GM12878 (cell line): Measurements from ENCODE around the gene NUP214. TPM values are rescaled to one million over a fixed set of nuclear protein-coding genes. Genes with fewer than 3 reads are reported as not detected.
A peak's percentile ranks its signal among the peaks of the same experiment; 100 is the strongest.

Experiments
- ATAC-seq: fragments of 200-7000 bp; cut with Tn5 transposase; 3 replicates; pipeline ENCODE4 v1.9.1; 2020; ENCODE audit warnings: mild to moderate bottlenecking, moderate library complexity
- BruUV-seq: library from RNA; stranded (reverse); fragments of 400-500 nt; replicated peaks from 2 replicates; lab custom pipeline; 2021; lab: Mats Ljungman, UMichigan
- CTCF ChIA-PET: fragments of 300-600 bp; sonication (Branson Sonifier 250); formaldehyde crosslinking; extraction: SDS; loops from one replicate; lab custom pipeline; 2021; ENCODE audit warnings: inconsistent platforms; lab: Yijun Ruan, JAX
- POLR2A ChIA-PET: fragments of 350-600 bp; formaldehyde crosslinking; extraction: SDS; loops from one replicate; lab custom pipeline; 2021; ENCODE audit warnings: inconsistent platforms; lab: Charles Lee
- RAD21 ChIA-PET: fragments of 300-600 bp; sonication (Branson Sonifier 250); formaldehyde crosslinking; loops from one replicate; lab custom pipeline; 2023; ENCODE audit warnings: antibody characterized with exemption; ENCODE audit not compliant: unreplicated experiment; lab: Charles Lee
- SMC1A ChIA-PET: fragments of 300-600 bp; sonication (Branson Sonifier 250); formaldehyde crosslinking; loops from one replicate; lab custom pipeline; 2023; ENCODE audit not compliant: unreplicated experiment, uncharacterized antibody; lab: Charles Lee
- DNase-seq: peaks from one replicate; pipeline ENCODE4 v3.0.0-alpha.2; 2011; ENCODE audit warnings: low read depth, low spot score
- FAIRE-seq: peaks from 3 replicates; lab custom pipeline; 2011; peaks lifted over from hg19 to GRCh38; lab: Jason Lieb, UNC
- H2AFZ ChIP-seq: 2 replicates; pipeline ENCODE4 v1.6.0; 2011; ENCODE audit warnings: low read depth, low read length, control low read depth; ENCODE audit not compliant: control insufficient read depth
- H3K27ac ChIP-seq: 2 replicates; pipeline ENCODE4 v1.5.1; 2011; ENCODE audit warnings: control low read depth; ENCODE audit not compliant: control insufficient read depth, insufficient read depth
- H3K27me3 ChIP-seq, 2 experiments: replicated peaks in 1 of 2; 2 replicates each; pipeline versions ENCODE4 v1.6.0 to v1.6.1; 2011; ENCODE audit warnings: low read length in 1 of 2; ENCODE audit not compliant: control insufficient read depth in 2 of 2, insufficient read depth in 2 of 2
- H3K36me3 ChIP-seq, 2 experiments: 2 replicates each; pipeline ENCODE4 v1.5.1; 2011; ENCODE audit warnings: low read length in 1 of 2; ENCODE audit not compliant: control insufficient read depth in 2 of 2, insufficient read depth in 2 of 2
- H3K4me1 ChIP-seq: 2 replicates; pipeline ENCODE4 v1.6.1; 2011; ENCODE audit warnings: mild to moderate bottlenecking, low read length, moderate library complexity, mixed read lengths; ENCODE audit not compliant: control insufficient read depth, insufficient read depth
- H3K4me2 ChIP-seq: 2 replicates; pipeline ENCODE4 v1.6.0; 2011; ENCODE audit warnings: control low read depth; ENCODE audit not compliant: control insufficient read depth, insufficient read depth
- H3K4me3 ChIP-seq: fragments of 200-600 bp; sonication (generic); 2 replicates; pipeline ENCODE4 v1.5.1; 2016
- H3K79me2 ChIP-seq: 2 replicates; pipeline ENCODE4 v1.6.0; 2011; ENCODE audit warnings: low read length; ENCODE audit not compliant: control insufficient read depth, insufficient read depth
- H3K9ac ChIP-seq: 2 replicates; pipeline ENCODE4 v1.8.0; 2011; ENCODE audit warnings: low read length, control low read depth, mixed read lengths; ENCODE audit not compliant: control insufficient read depth, insufficient read depth
- H3K9me3 ChIP-seq: replicated peaks from 3 replicates; pipeline ENCODE4 v1.5.1; 2011; ENCODE audit warnings: mild to moderate bottlenecking, low read length; ENCODE audit not compliant: control insufficient read depth, insufficient read depth
- H4K20me1 ChIP-seq: 2 replicates; pipeline ENCODE4 v1.6.0; 2011; ENCODE audit not compliant: control insufficient read depth, insufficient read depth
- ATF7 ChIP-seq: fragments of 450-650 bp; IDR thresholded peaks from 2 replicates; pipeline ENCODE4 v1.6.1; 2016; ENCODE audit warnings: low read depth, mild to moderate bottlenecking
- CUX1 ChIP-seq: IDR thresholded peaks from 2 replicates; pipeline ENCODE4 v1.6.1; 2012; ENCODE audit warnings: improper control_type of control experiment, low read depth, low read length; ENCODE audit not compliant: insufficient replicate concordance
- IRF5 ChIP-seq: fragments of 450-650 bp; IDR thresholded peaks from 2 replicates; pipeline ENCODE4 v1.6.1; 2017; ENCODE audit warnings: borderline replicate concordance
- KDM1A ChIP-seq: fragments of 200-600 bp; sonication (generic); IDR thresholded peaks from 2 replicates; pipeline ENCODE4 v1.6.1; 2016; ENCODE audit warnings: borderline replicate concordance
- RAD21 ChIP-seq: IDR thresholded peaks from 2 replicates; pipeline ENCODE4 v1.6.1; 2011; ENCODE audit warnings: mild to moderate bottlenecking, low read depth, low read length, moderate library complexity; ENCODE audit not compliant: insufficient read depth
- RAD51 ChIP-seq: fragments of 450-650 bp; IDR thresholded peaks from 2 replicates; pipeline ENCODE4 v1.6.1; 2016; ENCODE audit warnings: moderate library complexity, mild to moderate bottlenecking, inconsistent platforms
- YBX1 ChIP-seq: fragments of 450-650 bp; IDR thresholded peaks from 2 replicates; pipeline ENCODE4 v1.6.1; 2016; ENCODE audit warnings: antibody characterized with exemption
- YY1 ChIP-seq: IDR thresholded peaks from 2 replicates; pipeline ENCODE4 v1.6.1; 2011; ENCODE audit warnings: low read depth, mild to moderate bottlenecking, low read length
- WGBS: methylation state at CpG from one replicate; pipeline ENCODE4 v1.1.6; 2016; ENCODE audit warnings: low lambda C conversion rate; ENCODE audit not compliant: insufficient replicate concordance, insufficient coverage; ENCODE audit errors: missing lambda C conversion rate; 5-methylcytosine and 5-hydroxymethylcytosine counted together
- in situ Hi-C: fragments of 300-500 bp; cut with MboI; formaldehyde crosslinking; loops from 9 replicates; pipeline ENCODE4 v1.14.3; 2018; ENCODE audit warnings: mixed read lengths
- intact Hi-C: fragments of 100-400 bp; cut with micrococcal nuclease; formaldehyde crosslinking; loops from one replicate; pipeline ENCODE4 v1.14.2; 2022; ENCODE audit not compliant: unreplicated experiment
- polyA plus RNA-seq, 11 experiments: library from polyadenylated mRNA; depleted of rRNA in 4 of 11; unstranded in 6 of 11; stranded (reverse) in 5 of 11; fragments of >200 nt; fragmentation: Nextera tagmentation in 4 of 11; fragmentation: Illumina TruSeq in 1 of 11; extraction: Ambion mirVana in 4 of 11; extraction: Trizol in 1 of 11; gene quantifications; 1 replicate in 1 of 11; 2 replicates in 10 of 11; pipeline versions ENCODE4 v1.2.1 to v1.2.3, GENCODE V29; 2011 to 2016; ENCODE audit warnings: inconsistent platforms in 2 of 11, missing spikeins in 2 of 11, low read depth in 1 of 11
- total RNA-seq, 4 experiments: library from RNA; depleted of rRNA in 3 of 4; stranded (reverse); fragments of >200 nt in 3 of 4; fragmentation: Illumina TruSeq in 1 of 4; extraction: Trizol in 1 of 4; gene quantifications; 2 replicates each; pipeline versions ENCODE4 v1.2.1 to v1.2.3, GENCODE V29; 2013 to 2021

NUP214 gene
- total and polyA plus RNA-seq, 10 of the 15 experiments (the other 5 are each of a cell fraction or from before 2014, with no cell fraction given): 11.7 to 53.8 (median 17.6) TPM

- POLR2A ChIA-PET: no interaction called here
- no TSS peak for BruUV-seq
- peaks cover 7% of the 10 kb centered on the region for H3K4me1 ChIP-seq
- ATAC-seq: no peak
- H3K27me3 ChIP-seq: peaks cover 0 to 4% of the 10 kb centered on the region in 2 experiments; a peak in 2 of 4 replicates
- no peak for FAIRE-seq
- CTCF ChIA-PET: no interaction called here
- in situ Hi-C loops (no loop called here), intact Hi-C loops (no loop called here)
- no peak overlapping the region for H2AFZ ChIP-seq
- peaks cover 20% of the 10 kb centered on the region for H3K79me2 ChIP-seq
- H3K9me3 ChIP-seq: no peaks in the 10 kb centered on the region
- no peaks in the 10 kb centered on the region for H4K20me1 ChIP-seq
- 34% methylated on average over 2 of the region's 2 CpGs for WGBS
- H3K4me2 ChIP-seq: no peak overlapping the region
- SMC1A ChIA-PET: no interaction called here
- H3K4me3 ChIP-seq: no peak overlapping the region
- H3K27ac ChIP-seq: no peak overlapping the region
- H3K9ac ChIP-seq: no peak overlapping the region
- RAD21 ChIA-PET: no interaction called here
- no peak for TF ChIP-seq YY1
- no peak for TF ChIP-seq RAD21
- no peak for TF ChIP-seq IRF5
- DNase-seq: no peak
- H3K36me3 ChIP-seq: no peaks in the 10 kb centered on the region; a peak in 1 of 4 replicates
Observed at GRCh38 chr9:131122158-131122557, 3.2 kb upstream of the NUP214 start.

GRCh38 chr9:131125038-131125287 is 423 bp upstream of the NUP214 start:
- POLR2A ChIA-PET: interaction anchor here (0.5 to 1.0 kb wide), 3 partner anchors 14 to 248 kb away, joined by 4 to 6 read pairs (median 4); no protein-coding TSS in a partner anchor
- Histone ChIP-seq H3K27me3 (no peaks in the 10 kb centered on the region), H3K4me1 (peaks cover 7% of the 10 kb centered on the region), H3K36me3 (peaks cover 0 to 19% of the 10 kb centered on the region in 2 experiments; a peak in 3 of 4 replicates), H3K9me3 (no peaks in the 10 kb centered on the region), H3K79me2 (peaks cover 23% of the 10 kb centered on the region), H4K20me1 (no peaks in the 10 kb centered on the region), H2AFZ (peak overlapping the region; percentile 90), H3K4me3 (peak overlapping the region; percentile 83), H3K4me2 (peak overlapping the region; percentile 86), H3K27ac (peak overlapping the region; percentile 79), H3K9ac (peak overlapping the region; percentile 94)
- ATAC-seq (no peak), DNase-seq (no peak), FAIRE-seq (no peak)
- no TSS peak for BruUV-seq
- in situ Hi-C loops: no loop called here
- TF ChIP-seq RAD51 (no peak), ATF7 (no peak), YBX1 (0 out of 2 replicates have a peak, but pooled peaks have one; percentile 27), KDM1A (no peak), CUX1 (peak; percentile 17)
- SMC1A ChIA-PET: interaction anchor here (1.3 kb wide), 1 partner anchor 248 kb away, joined by 6 read pairs; no protein-coding TSS in a partner anchor
- WGBS: 4% methylated on average over 7 of the region's 7 CpGs
- RAD21 ChIA-PET: interaction anchor here (0.6 to 2.1 kb wide), 2 partner anchors 48 to 211 kb away, joined by 3 to 5 read pairs; no protein-coding TSS in a partner anchor
- CTCF ChIA-PET: interaction anchor here (0.9 to 1.4 kb wide), 4 partner anchors 13 to 211 kb away, joined by 3 to 6 read pairs (median 4); no protein-coding TSS in a partner anchor
- intact Hi-C loops: loop anchor here (5.0 kb wide), 1 partner anchor 147 kb away; no protein-coding TSS in a partner anchor
